ENCODE data around the gene HMCN2.

HMCN2 gene

GRCh38 chr9:130402645-130403440, 137.3 kb downstream of the HMCN2 start:
- Histone ChIP-seq H3K4me2 (no peak overlapping the region), H3K9me3 (no peaks in the 10 kb centered on the region), H3K9ac (no peak overlapping the region), H4K20me1 (no peaks in the 10 kb centered on the region), H3K27ac (no peak overlapping the region), H3K36me3 (no peaks in the 10 kb centered on the region), H3K4me3 (no peak overlapping the region), H3K27me3 (no peaks in the 10 kb centered on the region), H3K4me1 (peaks cover 10% of the 10 kb centered on the region; the same call in 1 of the 2 replicates)
- TF ChIP-seq Cebpa-rat (IDR thresholded peaks at IDR 0.05), result no peak

GRCh38 chr9:130405657-130406257, 140.2 kb downstream of the HMCN2 start:
- peaks cover 10% of the 10 kb centered on the region; the same call in 1 of the 2 replicates for H3K4me1 ChIP-seq
- no peak overlapping the region for H3K4me3 ChIP-seq
- H3K27me3 ChIP-seq, result no peaks in the 10 kb centered on the region
- no peaks in the 10 kb centered on the region for H4K20me1 ChIP-seq
- TF ChIP-seq Cebpa-rat (IDR thresholded peaks at IDR 0.05), result no peak
- no peak overlapping the region for H3K9ac ChIP-seq
- no peaks in the 10 kb centered on the region for H3K9me3 ChIP-seq
- no peaks in the 10 kb centered on the region for H3K36me3 ChIP-seq
- no peak overlapping the region for H3K4me2 ChIP-seq
- no peak overlapping the region for H3K27ac ChIP-seq

GRCh38 chr9:130406278-130406895, 140.8 kb downstream of the HMCN2 start:
- Histone ChIP-seq H3K4me2 (no peak overlapping the region), H3K9ac (no peak overlapping the region), H3K27ac (no peak overlapping the region), H3K4me3 (no peak overlapping the region), H3K4me1 (peaks cover 10% of the 10 kb centered on the region; the same call in 1 of the 2 replicates), H3K36me3 (no peaks in the 10 kb centered on the region), H4K20me1 (no peaks in the 10 kb centered on the region), H3K27me3 (no peaks in the 10 kb centered on the region), H3K9me3 (no peaks in the 10 kb centered on the region)
- TF ChIP-seq Cebpa-rat (IDR thresholded peaks at IDR 0.05), result no peak

DNA sequence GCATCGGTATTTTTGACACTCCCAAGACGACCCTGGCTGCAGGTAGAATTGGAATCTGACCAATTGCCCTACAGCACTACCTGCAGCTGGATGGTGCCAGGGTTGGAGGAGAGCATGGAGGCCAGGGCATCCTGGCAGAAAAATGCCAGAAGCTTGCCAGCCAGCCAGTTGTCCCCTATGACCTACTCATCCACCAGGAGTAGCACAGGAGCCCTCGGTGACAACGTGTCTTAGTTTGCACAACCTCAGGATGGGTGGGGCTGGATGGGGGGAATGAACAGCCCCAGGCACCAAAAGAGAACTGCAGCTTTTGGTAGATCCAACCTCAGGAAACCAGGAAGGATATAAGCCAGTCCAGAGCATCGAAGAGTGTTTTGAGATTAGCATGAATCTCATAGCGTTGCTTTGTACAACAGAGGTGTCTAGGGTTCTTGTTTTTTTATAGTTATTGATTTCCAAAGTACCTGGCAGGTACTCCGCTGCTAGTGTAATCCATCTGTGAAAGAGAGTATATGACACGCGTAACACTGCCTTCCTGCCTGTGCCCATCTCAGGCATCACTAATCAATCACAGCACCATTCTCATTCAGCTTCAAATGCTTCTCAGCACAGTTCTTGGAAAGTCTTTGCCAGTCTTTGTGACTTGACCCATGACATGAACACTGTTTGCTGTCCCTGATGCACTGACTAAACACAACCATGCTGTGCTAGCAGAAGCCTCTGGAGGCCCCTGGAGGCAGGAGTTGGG, 142.5 kb downstream of the HMCN2 start:
- H4K20me1 ChIP-seq, result no peaks in the 10 kb centered on the region
- H3K4me3 ChIP-seq, result no peak overlapping the region
- H3K9me3 ChIP-seq, result no peaks in the 10 kb centered on the region
- H3K36me3 ChIP-seq, result no peaks in the 10 kb centered on the region
- no peaks in the 10 kb centered on the region for H3K4me1 ChIP-seq
- no peak overlapping the region for H3K9ac ChIP-seq
- H3K4me2 ChIP-seq, result no peak overlapping the region
- no peaks in the 10 kb centered on the region for H3K27me3 ChIP-seq
- TF ChIP-seq Cebpa-rat (IDR thresholded peaks at IDR 0.05), result no peak
- no peak overlapping the region for H3K27ac ChIP-seq

- Histone ChIP-seq H3K9me3 (no peaks in the 10 kb centered on the region), H3K36me3 (no peaks in the 10 kb centered on the region), H3K4me3 (no peak overlapping the region), H4K20me1 (no peaks in the 10 kb centered on the region), H3K9ac (no peak overlapping the region), H3K4me1 (no peaks in the 10 kb centered on the region), H3K4me2 (no peak overlapping the region), H3K27me3 (no peaks in the 10 kb centered on the region), H3K27ac (no peak overlapping the region)
- no peak for TF ChIP-seq Cebpa-rat (IDR thresholded peaks at IDR 0.05)
Measured at GRCh38 chr9:130408669-130409068, 143.1 kb downstream of the HMCN2 start.

DNA sequence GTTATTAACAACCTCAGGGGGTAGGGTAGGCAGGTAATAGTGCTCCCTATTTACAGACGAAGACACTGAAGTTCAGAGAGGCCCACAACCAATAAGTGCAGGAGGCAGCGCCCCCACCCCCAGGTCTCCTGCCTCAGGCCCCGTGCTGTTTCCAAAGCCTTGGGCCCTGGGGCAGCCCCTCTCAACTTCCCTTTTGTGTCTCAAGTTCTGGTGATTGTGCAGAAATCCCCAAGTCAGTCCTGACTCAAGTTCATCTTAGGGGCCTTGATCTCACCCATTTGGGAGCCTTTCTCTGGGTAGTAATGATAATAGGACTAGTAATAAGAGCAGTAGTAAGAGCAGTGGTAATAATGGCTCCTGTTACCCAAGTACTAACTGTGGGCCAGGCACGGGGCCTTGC, 143.7 kb downstream of the HMCN2 start:
- no peaks in the 10 kb centered on the region for H3K9me3 ChIP-seq
- H3K27ac ChIP-seq, result no peak overlapping the region
- H3K36me3 ChIP-seq, result no peaks in the 10 kb centered on the region
- H3K9ac ChIP-seq, result no peak overlapping the region
- H3K4me3 ChIP-seq, result no peak overlapping the region
- H3K4me2 ChIP-seq, result no peak overlapping the region
- no peaks in the 10 kb centered on the region for H3K4me1 ChIP-seq
- H4K20me1 ChIP-seq, result no peaks in the 10 kb centered on the region
- H3K27me3 ChIP-seq, result no peaks in the 10 kb centered on the region
- TF ChIP-seq Cebpa-rat (IDR thresholded peaks at IDR 0.05), result no peak

DNA sequence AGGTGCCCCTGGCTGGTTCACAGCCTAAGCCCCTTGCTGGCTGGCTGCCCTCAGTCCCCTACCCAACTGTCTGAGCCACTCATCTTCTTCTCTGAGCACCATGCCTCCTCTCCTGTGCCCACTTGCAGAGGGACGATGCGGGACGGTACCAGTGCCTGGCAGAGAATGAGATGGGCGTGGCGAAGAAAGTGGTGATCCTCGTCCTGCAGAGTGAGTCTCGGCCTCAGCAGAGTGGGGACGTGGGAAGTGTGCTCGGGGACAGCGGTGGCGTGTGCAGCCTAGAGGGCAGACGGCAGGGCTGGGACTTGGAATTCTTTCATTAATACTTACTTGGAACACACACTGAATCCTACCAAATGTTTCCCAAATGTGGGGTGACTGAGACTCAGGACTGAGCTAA, 144.9 kb downstream of the HMCN2 start:
- H3K27ac ChIP-seq, result no peak overlapping the region
- no peaks in the 10 kb centered on the region for H3K27me3 ChIP-seq
- no peak overlapping the region for H3K9ac ChIP-seq

GRCh38 chr9:130411566-130411915, 146.0 kb downstream of the HMCN2 start:
- Histone ChIP-seq H3K9ac (no peak overlapping the region), H3K27me3 (no peaks in the 10 kb centered on the region), H3K27ac (no peak overlapping the region), H3K36me3 (no peaks in the 10 kb centered on the region), H3K4me2 (no peak overlapping the region), H4K20me1 (no peaks in the 10 kb centered on the region), H3K4me3 (no peak overlapping the region), H3K9me3 (no peaks in the 10 kb centered on the region), H3K4me1 (peaks cover 13% of the 10 kb centered on the region)
- TF ChIP-seq Cebpa-rat (IDR thresholded peaks at IDR 0.05), result no peak

More for the DNA sequence above, 144.9 kb downstream of the HMCN2 start:
- H3K4me1 ChIP-seq, result peaks cover 10% of the 10 kb centered on the region
- H4K20me1 ChIP-seq, result no peaks in the 10 kb centered on the region
- H3K4me3 ChIP-seq, result no peak overlapping the region
- no peak overlapping the region for H3K4me2 ChIP-seq
- H3K36me3 ChIP-seq, result no peaks in the 10 kb centered on the region
- no peaks in the 10 kb centered on the region for H3K9me3 ChIP-seq
- no peak for TF ChIP-seq Cebpa-rat (IDR thresholded peaks at IDR 0.05)

- H3K4me2 ChIP-seq, result no peak overlapping the region
- H3K9ac ChIP-seq, result no peak overlapping the region
- peaks cover 17% of the 10 kb centered on the region for H3K4me1 ChIP-seq
- no peak for TF ChIP-seq Cebpa-rat (IDR thresholded peaks at IDR 0.05)
- no peaks in the 10 kb centered on the region for H4K20me1 ChIP-seq
- H3K4me3 ChIP-seq, result no peak overlapping the region
- no peaks in the 10 kb centered on the region for H3K27me3 ChIP-seq
- H3K27ac ChIP-seq, result no peak overlapping the region
- H3K36me3 ChIP-seq, result no peaks in the 10 kb centered on the region
- no peaks in the 10 kb centered on the region for H3K9me3 ChIP-seq
Measured at GRCh38 chr9:130414081-130414731, 148.6 kb downstream of the HMCN2 start.

Measured in BLaER1 (cell line).